HepG2 (cell line): Measurements from ENCODE around the gene TGM1. TPM values are rescaled to one million over a fixed set of nuclear protein-coding genes. Genes with fewer than 3 reads are reported as not detected.

ENCODE experiments used
- AKAP8 ChIP-seq: sonication (generic); formaldehyde crosslinking; IDR thresholded peaks from 2 replicates; pipeline ENCODE4 v1.5.1; 2020; ENCODE audit warnings: mild to moderate bottlenecking, missing genetic modification reagents
- ATAD3A ChIP-seq: sonication (generic); formaldehyde crosslinking; IDR thresholded peaks from 2 replicates; pipeline ENCODE4 v1.4.0; 2020; ENCODE audit warnings: missing genetic modification reagents
- RNF2 ChIP-seq: fragments of 450-650 bp; conservative IDR thresholded peaks from 2 replicates; pipeline ENCODE4 v1.6.1; 2016; ENCODE audit warnings: low read depth
- ZNF746 ChIP-seq: sonication (generic); formaldehyde crosslinking; IDR thresholded peaks from 2 replicates; pipeline ENCODE4 v1.8.0; 2022; ENCODE audit warnings: mild to moderate bottlenecking, missing genetic modification reagents
- polyA plus RNA-seq, 8 experiments: library from polyadenylated mRNA; depleted of rRNA in 3 of 8; stranded (reverse) in 7 of 8; unstranded in 1 of 8; fragments of >200 nt; fragmentation: Illumina TruSeq in 4 of 8; extraction: Trizol in 4 of 8; gene quantifications; 2 replicates each; pipeline versions ENCODE4 v1.2.1 to v1.2.3, GENCODE V29; 2011 to 2016; ENCODE audit warnings: low read depth in 4 of 8, missing spikeins in 1 of 8, mixed read lengths in 1 of 8; ENCODE audit not compliant: insufficient read depth in 1 of 8
- total RNA-seq, 5 experiments: library from RNA; depleted of rRNA; stranded (reverse); fragments of >200 nt; fragmentation: Illumina TruSeq; extraction: Trizol; gene quantifications; 2 replicates each; pipeline ENCODE4 v1.2.3, GENCODE V29; 2016; ENCODE audit warnings: low read depth in 1 of 5
- TF ChIP-seq, protein P1 (sequence below), 2 experiments: fragments of 450-650 bp in 1 of 2; sonication (generic) in 1 of 2; formaldehyde crosslinking in 1 of 2; IDR thresholded peaks; 2 replicates each; pipeline versions ENCODE4 v1.6.1 to v1.8.0; 2016 to 2022; ENCODE audit warnings: antibody characterized with exemption in 1 of 2, mild to moderate bottlenecking in 1 of 2, missing genetic modification reagents in 1 of 2
- TF ChIP-seq, protein P2 (sequence below): sonication (generic); formaldehyde crosslinking; IDR thresholded peaks from 2 replicates; pipeline ENCODE4 v1.5.0; 2020; ENCODE audit warnings: missing genetic modification reagents
- TF ChIP-seq, protein P3 (sequence below): sonication (generic); formaldehyde crosslinking; IDR thresholded peaks from 2 replicates; pipeline ENCODE4 v1.8.0; 2022; ENCODE audit warnings: mild to moderate bottlenecking, missing genetic modification reagents

The TGM1 gene
- total and polyA plus RNA-seq, 2 of the 13 experiments (the other 11 are each of a cell fraction or from before 2014, with no cell fraction given), result 3.2 to 10.6 TPM

DNA sequence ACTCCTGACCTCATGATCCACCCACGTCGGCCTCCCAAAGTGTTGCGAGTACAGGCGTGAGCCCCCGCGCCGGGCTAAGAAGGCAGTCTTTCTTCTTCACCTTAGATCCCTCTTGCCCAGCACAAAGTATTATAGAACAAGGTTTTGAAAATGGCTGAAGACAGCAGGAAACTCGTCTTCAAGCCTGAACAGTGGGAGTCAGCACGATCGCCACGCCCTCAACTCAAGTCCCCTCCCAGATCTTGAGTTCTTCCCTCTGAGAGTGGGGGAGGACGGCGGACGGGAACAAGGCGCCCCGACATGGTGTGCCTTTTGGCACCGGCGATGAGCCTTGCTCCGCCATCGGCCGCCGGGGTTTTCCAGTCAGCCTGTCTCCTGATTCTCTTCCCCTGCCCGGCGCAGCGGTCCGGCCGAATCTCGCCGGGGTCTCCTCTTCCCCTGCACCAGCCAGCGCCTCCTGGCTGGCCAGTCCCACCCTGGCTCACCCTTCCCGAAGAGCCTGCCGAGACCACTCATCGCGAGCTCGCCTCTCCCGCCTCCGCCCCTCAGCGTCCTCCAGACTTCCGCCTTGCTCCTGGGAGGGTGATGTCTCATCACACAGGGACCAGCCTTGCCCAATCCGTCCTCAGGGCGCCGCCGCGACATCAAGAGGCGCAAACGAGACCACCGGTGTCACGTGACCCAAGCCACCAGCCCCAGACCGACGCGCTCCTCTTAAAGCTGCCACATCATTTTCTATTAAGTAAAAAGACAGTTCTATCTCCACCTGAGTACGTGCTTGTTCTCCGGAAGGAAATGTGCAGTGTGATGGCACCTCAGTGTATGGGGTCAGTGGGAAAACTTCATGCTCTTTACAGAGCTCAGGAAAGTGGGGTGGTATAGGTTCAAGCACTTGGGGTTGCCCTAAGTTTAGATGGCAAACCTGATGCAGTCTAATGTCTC is 49.8 kb downstream of the TGM1 start, which contains the start of gene CHMP4A (continued):
- TF ChIP-seq, protein P1, sequence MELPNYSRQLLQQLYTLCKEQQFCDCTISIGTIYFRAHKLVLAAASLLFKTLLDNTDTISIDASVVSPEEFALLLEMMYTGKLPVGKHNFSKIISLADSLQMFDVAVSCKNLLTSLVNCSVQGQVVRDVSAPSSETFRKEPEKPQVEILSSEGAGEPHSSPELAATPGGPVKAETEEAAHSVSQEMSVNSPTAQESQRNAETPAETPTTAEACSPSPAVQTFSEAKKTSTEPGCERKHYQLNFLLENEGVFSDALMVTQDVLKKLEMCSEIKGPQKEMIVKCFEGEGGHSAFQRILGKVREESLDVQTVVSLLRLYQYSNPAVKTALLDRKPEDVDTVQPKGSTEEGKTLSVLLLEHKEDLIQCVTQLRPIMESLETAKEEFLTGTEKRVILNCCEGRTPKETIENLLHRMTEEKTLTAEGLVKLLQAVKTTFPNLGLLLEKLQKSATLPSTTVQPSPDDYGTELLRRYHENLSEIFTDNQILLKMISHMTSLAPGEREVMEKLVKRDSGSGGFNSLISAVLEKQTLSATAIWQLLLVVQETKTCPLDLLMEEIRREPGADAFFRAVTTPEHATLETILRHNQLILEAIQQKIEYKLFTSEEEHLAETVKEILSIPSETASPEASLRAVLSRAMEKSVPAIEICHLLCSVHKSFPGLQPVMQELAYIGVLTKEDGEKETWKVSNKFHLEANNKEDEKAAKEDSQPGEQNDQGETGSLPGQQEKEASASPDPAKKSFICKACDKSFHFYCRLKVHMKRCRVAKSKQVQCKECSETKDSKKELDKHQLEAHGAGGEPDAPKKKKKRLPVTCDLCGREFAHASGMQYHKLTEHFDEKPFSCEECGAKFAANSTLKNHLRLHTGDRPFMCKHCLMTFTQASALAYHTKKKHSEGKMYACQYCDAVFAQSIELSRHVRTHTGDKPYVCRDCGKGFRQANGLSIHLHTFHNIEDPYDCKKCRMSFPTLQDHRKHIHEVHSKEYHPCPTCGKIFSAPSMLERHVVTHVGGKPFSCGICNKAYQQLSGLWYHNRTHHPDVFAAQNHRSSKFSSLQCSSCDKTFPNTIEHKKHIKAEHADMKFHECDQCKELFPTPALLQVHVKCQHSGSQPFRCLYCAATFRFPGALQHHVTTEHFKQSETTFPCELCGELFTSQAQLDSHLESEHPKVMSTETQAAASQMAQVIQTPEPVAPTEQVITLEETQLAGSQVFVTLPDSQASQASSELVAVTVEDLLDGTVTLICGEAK (IDR thresholded peaks at IDR 0.05), result no peak
- TF ChIP-seq, protein P1 (CRISPR knock-in tag; IDR thresholded peaks at IDR 0.05), result peak; percentile 82
- peak; percentile 95 for TF ChIP-seq AKAP8 (CRISPR knock-in tag)
- TF ChIP-seq, protein P2, sequence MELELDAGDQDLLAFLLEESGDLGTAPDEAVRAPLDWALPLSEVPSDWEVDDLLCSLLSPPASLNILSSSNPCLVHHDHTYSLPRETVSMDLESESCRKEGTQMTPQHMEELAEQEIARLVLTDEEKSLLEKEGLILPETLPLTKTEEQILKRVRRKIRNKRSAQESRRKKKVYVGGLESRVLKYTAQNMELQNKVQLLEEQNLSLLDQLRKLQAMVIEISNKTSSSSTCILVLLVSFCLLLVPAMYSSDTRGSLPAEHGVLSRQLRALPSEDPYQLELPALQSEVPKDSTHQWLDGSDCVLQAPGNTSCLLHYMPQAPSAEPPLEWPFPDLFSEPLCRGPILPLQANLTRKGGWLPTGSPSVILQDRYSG, result peak; percentile 96
- TF ChIP-seq ATAD3A (CRISPR knock-in tag), result peak; percentile 48; the same call in 1 of the 2 replicates
- peak; percentile 63; the same call in 1 of the 2 replicates for TF ChIP-seq RNF2
- TF ChIP-seq, protein P3, sequence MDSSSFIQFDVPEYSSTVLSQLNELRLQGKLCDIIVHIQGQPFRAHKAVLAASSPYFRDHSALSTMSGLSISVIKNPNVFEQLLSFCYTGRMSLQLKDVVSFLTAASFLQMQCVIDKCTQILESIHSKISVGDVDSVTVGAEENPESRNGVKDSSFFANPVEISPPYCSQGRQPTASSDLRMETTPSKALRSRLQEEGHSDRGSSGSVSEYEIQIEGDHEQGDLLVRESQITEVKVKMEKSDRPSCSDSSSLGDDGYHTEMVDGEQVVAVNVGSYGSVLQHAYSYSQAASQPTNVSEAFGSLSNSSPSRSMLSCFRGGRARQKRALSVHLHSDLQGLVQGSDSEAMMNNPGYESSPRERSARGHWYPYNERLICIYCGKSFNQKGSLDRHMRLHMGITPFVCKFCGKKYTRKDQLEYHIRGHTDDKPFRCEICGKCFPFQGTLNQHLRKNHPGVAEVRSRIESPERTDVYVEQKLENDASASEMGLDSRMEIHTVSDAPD (CRISPR knock-in tag), result peak; percentile 76
- no peak; the same call in 1 of the 2 replicates for TF ChIP-seq ZNF746 (CRISPR knock-in tag)
